ENCODE results near the gene RPP14. TPM values are rescaled to one million over a fixed set of nuclear protein-coding genes. Genes with fewer than 3 reads are reported as not detected.

RPP14 gene
- total and polyA plus RNA-seq, 9 donors, result 7.9 to 18.8 (median 15.0) TPM

DNA sequence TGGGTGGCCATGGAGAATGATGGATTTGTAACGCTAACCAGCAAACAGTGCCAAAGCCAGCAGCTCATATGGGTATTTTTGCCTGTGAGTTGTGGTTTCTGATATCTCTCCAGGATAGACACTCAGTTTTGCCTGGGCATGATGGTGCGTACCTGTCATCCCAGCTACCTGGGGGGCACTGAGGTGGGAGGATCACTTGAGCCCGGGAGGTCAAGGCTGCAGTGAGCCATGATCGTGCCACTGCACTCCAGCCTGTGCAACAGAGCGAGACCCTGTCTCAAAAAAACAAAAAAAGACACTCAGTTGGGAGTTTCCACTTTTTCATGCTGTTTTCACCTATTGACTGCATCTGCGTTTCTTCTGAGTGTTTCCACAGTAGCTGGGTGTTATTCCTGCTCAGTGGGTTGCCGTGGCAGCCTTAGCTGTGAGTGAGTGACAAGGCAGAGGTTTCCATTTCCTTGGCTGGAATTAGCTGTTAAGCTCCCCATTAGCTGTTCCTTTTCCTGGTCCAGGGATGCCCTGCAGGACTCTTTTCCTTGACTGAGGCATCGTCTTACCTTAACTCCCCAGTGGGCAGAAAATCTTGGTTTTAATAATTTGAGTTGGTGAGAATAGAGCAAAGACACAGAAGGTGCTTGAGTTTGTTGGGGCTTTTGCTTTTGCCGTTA, 14.2 kb upstream of the RPP14 start:
- Histone ChIP-seq H3K9me3 (no peaks in the 10 kb centered on the region), H3K4me1 (ENCODE audit: insufficient read depth) (peaks cover 9% of the 10 kb centered on the region), H3K27me3 (no peaks in the 10 kb centered on the region), H3K4me3 (no peak overlapping the region), H3K27ac (no peak overlapping the region), H3K36me3 (no peaks in the 10 kb centered on the region)
- 73 to 85% (median 75%) methylated on average over 9 of the region's 9 CpGs for WGBS, 3 donors
- TF ChIP-seq, protein P1, sequence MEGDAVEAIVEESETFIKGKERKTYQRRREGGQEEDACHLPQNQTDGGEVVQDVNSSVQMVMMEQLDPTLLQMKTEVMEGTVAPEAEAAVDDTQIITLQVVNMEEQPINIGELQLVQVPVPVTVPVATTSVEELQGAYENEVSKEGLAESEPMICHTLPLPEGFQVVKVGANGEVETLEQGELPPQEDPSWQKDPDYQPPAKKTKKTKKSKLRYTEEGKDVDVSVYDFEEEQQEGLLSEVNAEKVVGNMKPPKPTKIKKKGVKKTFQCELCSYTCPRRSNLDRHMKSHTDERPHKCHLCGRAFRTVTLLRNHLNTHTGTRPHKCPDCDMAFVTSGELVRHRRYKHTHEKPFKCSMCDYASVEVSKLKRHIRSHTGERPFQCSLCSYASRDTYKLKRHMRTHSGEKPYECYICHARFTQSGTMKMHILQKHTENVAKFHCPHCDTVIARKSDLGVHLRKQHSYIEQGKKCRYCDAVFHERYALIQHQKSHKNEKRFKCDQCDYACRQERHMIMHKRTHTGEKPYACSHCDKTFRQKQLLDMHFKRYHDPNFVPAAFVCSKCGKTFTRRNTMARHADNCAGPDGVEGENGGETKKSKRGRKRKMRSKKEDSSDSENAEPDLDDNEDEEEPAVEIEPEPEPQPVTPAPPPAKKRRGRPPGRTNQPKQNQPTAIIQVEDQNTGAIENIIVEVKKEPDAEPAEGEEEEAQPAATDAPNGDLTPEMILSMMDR (IDR thresholded peaks at IDR 0.05), result no peak
- TF ChIP-seq EP300 (IDR thresholded peaks at IDR 0.05), result no peak
- TF ChIP-seq POLR2A (IDR thresholded peaks at IDR 0.05), result no peak
- intact Hi-C loops (cut with DNase I), result loop anchor here in 1 of 4 donors (10.0 kb wide), 1 partner anchor 57 kb away; the partner anchor contains the start of gene ABHD6
- DNase-seq, result no peak

DNA sequence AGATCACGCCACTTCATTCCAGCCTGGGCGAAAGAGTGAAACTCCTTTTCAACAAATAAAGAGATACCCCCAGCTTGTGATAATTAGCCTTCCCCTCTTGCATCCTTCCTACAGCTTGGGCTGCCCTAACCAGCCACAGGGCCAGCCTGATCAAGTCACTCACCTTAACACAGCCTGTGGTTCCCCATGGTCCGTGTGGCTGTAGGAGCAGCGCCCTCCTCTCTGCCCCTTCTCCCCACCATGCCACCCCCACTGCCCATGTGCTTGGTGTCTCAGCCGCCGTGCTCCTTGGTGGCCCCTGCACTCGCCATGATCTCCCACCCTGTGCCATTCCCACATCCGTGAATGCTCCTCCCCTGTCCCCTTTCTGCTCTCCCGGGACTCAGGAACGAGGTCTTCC, 13.2 kb upstream of the RPP14 start:
- no peaks in the 10 kb centered on the region for H3K36me3 ChIP-seq

DNA sequence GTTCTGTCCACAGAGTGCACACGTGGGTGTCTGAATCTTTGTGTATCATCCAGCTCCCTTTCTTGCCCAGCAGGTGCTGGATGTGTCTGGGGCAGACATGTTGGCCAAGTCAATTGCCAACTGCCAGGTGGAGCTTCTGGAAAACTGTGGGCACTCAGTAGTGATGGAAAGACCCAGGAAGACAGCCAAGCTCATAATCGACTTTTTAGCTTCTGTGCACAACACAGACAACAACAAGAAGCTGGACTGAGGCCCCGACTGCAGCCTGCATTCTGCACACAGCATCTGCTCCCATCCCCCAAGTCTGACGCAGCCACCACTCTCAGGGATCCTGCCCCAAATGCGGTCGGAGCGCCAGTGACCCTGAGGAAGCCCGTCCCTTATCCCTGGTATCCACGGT, 12.5 kb upstream of the RPP14 start:
- WGBS, 3 donors, result 64 to 72% (median 69%) methylated on average over 9 of the region's 9 CpGs
- Histone ChIP-seq H3K36me3 (no peaks in the 10 kb centered on the region), H3K4me1 (ENCODE audit: insufficient read depth) (no peaks in the 10 kb centered on the region), H3K9me3 (no peaks in the 10 kb centered on the region), H3K27me3 (no peaks in the 10 kb centered on the region), H3K27ac (no peak overlapping the region), H3K4me3 (no peak overlapping the region)
- DNase-seq, result no peak
- intact Hi-C loops (cut with DNase I), result loop anchor here in 1 of 4 donors (10.0 kb wide), 1 partner anchor 59 kb away; the partner anchor contains the start of gene ABHD6
- TF ChIP-seq POLR2A (IDR thresholded peaks at IDR 0.05), result no peak
- no peak for TF ChIP-seq EP300 (IDR thresholded peaks at IDR 0.05)
- TF ChIP-seq, protein P1 (IDR thresholded peaks at IDR 0.05), result no peak

More for the DNA sequence above, 13.2 kb upstream of the RPP14 start:
- intact Hi-C loops (cut with DNase I), result loop anchor here in 1 of 4 donors (10.0 kb wide), 1 partner anchor 58 kb away; the partner anchor contains the start of gene ABHD6
- H3K27me3 ChIP-seq, result no peaks in the 10 kb centered on the region
- no peaks in the 10 kb centered on the region for H3K9me3 ChIP-seq
- 83 to 94% (median 88%) methylated on average over 10 of the region's 10 CpGs for WGBS, 3 donors
- peaks cover 4% of the 10 kb centered on the region for H3K4me1 ChIP-seq (ENCODE audit: insufficient read depth)
- TF ChIP-seq, protein P1 (IDR thresholded peaks at IDR 0.05), result no peak
- TF ChIP-seq POLR2A (IDR thresholded peaks at IDR 0.05) (no peak), EP300 (IDR thresholded peaks at IDR 0.05) (no peak)
- H3K4me3 ChIP-seq, result no peak overlapping the region
- no peak for DNase-seq
- H3K27ac ChIP-seq, result no peak overlapping the region

DNA sequence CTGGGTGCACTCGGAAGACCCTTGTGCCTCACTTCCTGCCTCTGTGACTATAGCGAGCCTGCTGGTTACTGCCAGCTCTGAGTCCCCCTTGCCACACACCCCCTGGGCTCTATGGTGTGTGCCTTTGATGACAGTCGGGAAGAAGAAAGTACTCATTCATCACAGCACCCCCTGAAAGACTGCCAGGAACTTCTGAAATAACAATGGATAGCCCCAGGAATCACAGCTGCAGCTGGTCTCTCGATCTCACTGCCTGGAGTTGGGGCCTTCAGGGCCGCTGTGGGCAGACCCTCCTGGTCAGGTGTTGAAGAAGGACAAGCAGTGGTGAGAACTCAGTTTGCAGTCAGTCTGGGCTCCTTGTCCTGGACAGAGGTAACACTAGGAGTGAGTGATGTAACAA, 9.8 kb upstream of the RPP14 start:
- intact Hi-C loops (cut with DNase I), result loop anchor here in 3 of 4 donors (5.0 to 10.0 kb wide), 4 partner anchors 61 to 119 kb away; partner anchors contain the start of gene ABHD6 (in 1 of the 3)
- 60 to 68% (median 64%) methylated on average over 5 of the region's 5 CpGs for WGBS, 3 donors

More for the DNA sequence above, 9.8 kb upstream of the RPP14 start:
- H3K27me3 ChIP-seq, result no peaks in the 10 kb centered on the region
- no peaks in the 10 kb centered on the region for H3K4me1 ChIP-seq (ENCODE audit: insufficient read depth)
- no peak overlapping the region for H3K27ac ChIP-seq
- no peak for TF ChIP-seq POLR2A (IDR thresholded peaks at IDR 0.05)
- TF ChIP-seq EP300 (IDR thresholded peaks at IDR 0.05), result no peak
- TF ChIP-seq, protein P1 (IDR thresholded peaks at IDR 0.05), result no peak
- no peak overlapping the region for H3K4me3 ChIP-seq
- H3K9me3 ChIP-seq, result no peaks in the 10 kb centered on the region
- no peak for DNase-seq
- H3K36me3 ChIP-seq, result no peaks in the 10 kb centered on the region

Measured in ovary (tissue), 9 donors.